Measurements from ENCODE around the gene PLTP.
A peak's percentile ranks its signal among the peaks of the same experiment; 100 is the strongest.
"Not testable (repeated sequence)": the region's sequence is repeated elsewhere in the genome, so short reads cannot be mapped to it uniquely, and the experiment has no call there.

PLTP gene

GRCh38 chr20:45934046-45934585, 22.2 kb upstream of the PLTP start:
- Histone ChIP-seq H3K4me1 (ENCODE audit: insufficient read depth, poor library complexity, severe bottlenecking) (peaks cover 8% of the 10 kb centered on the region), H3K9me3 (ENCODE audit: severe bottlenecking) (no peaks in the 10 kb centered on the region), H3K36me3 (ENCODE audit: low read depth) (peaks cover 23% of the 10 kb centered on the region), H3K4me3 (ENCODE audit: severe bottlenecking) (peak overlapping the region; percentile 85), H3K27me3 (ENCODE audit: insufficient read depth, poor library complexity, severe bottlenecking) (no peaks in the 10 kb centered on the region), H3K27ac (ENCODE audit: poor library complexity, severe bottlenecking) (peak overlapping the region; percentile 83)
- peak; percentile 87 for DNase-seq (ENCODE audit: low spot score)
- TF ChIP-seq CTCF (IDR thresholded peaks at IDR 0.05; ENCODE audit: poor library complexity, severe bottlenecking), result no peak
- peak; percentile 23 for ATAC-seq (ENCODE audit: low read depth)

GRCh38 chr20:45933266-45934045, 21.5 kb upstream of the PLTP start:
- ATAC-seq (ENCODE audit: low read depth) (peak; percentile 69), DNase-seq (ENCODE audit: low spot score) (peak; percentile 97)
- H3K4me3 ChIP-seq (ENCODE audit: severe bottlenecking), result peak overlapping the region; percentile 85
- no peaks in the 10 kb centered on the region for H3K9me3 ChIP-seq (ENCODE audit: severe bottlenecking)
- peaks cover 8% of the 10 kb centered on the region for H3K4me1 ChIP-seq (ENCODE audit: insufficient read depth, poor library complexity, severe bottlenecking)
- peaks cover 16% of the 10 kb centered on the region for H3K36me3 ChIP-seq (ENCODE audit: low read depth)
- peak overlapping the region; percentile 83 for H3K27ac ChIP-seq (ENCODE audit: poor library complexity, severe bottlenecking)
- H3K27me3 ChIP-seq (ENCODE audit: insufficient read depth, poor library complexity, severe bottlenecking), result no peaks in the 10 kb centered on the region
- peak; percentile 85 for TF ChIP-seq CTCF (IDR thresholded peaks at IDR 0.05; ENCODE audit: poor library complexity, severe bottlenecking)

GRCh38 chr20:45931680-45932079, 19.7 kb upstream of the PLTP start:
- H3K4me1 ChIP-seq (ENCODE audit: insufficient read depth, poor library complexity, severe bottlenecking); H3K4me3 ChIP-seq (ENCODE audit: severe bottlenecking); H3K9me3 ChIP-seq (ENCODE audit: severe bottlenecking); H3K27ac ChIP-seq (ENCODE audit: poor library complexity, severe bottlenecking); ATAC-seq (ENCODE audit: low read depth); DNase-seq (ENCODE audit: low spot score); H3K36me3 ChIP-seq (ENCODE audit: low read depth); H3K27me3 ChIP-seq (ENCODE audit: insufficient read depth, poor library complexity, severe bottlenecking): not testable (repeated sequence)

GRCh38 chr20:45927071-45927878, 15.3 kb upstream of the PLTP start:
- Histone ChIP-seq H3K27ac (ENCODE audit: poor library complexity, severe bottlenecking) (no peak overlapping the region), H3K27me3 (ENCODE audit: insufficient read depth, poor library complexity, severe bottlenecking) (no peaks in the 10 kb centered on the region), H3K4me1 (ENCODE audit: insufficient read depth, poor library complexity, severe bottlenecking) (no peaks in the 10 kb centered on the region), H3K9me3 (ENCODE audit: severe bottlenecking) (no peaks in the 10 kb centered on the region), H3K36me3 (ENCODE audit: low read depth) (no peaks in the 10 kb centered on the region), H3K4me3 (ENCODE audit: severe bottlenecking) (no peak overlapping the region)
- no peak for TF ChIP-seq CTCF (IDR thresholded peaks at IDR 0.05; ENCODE audit: poor library complexity, severe bottlenecking)
- peak; percentile 15; the same call in 1 of the 3 replicates for ATAC-seq (ENCODE audit: low read depth)
- DNase-seq (ENCODE audit: low spot score), result no peak

- H3K4me1 ChIP-seq (ENCODE audit: insufficient read depth, poor library complexity, severe bottlenecking), result no peaks in the 10 kb centered on the region
- ATAC-seq (ENCODE audit: low read depth), result peak; percentile 7; the same call in 2 of the 3 replicates
- no peak for TF ChIP-seq CTCF (IDR thresholded peaks at IDR 0.05; ENCODE audit: poor library complexity, severe bottlenecking)
These were observed 14.7 kb upstream of the PLTP start for GRCh38 chr20:45926731-45927070.

More at GRCh38 chr20:45926731-45927070, 14.7 kb upstream of the PLTP start:
- H3K9me3 ChIP-seq (ENCODE audit: severe bottlenecking), result no peaks in the 10 kb centered on the region
- H3K36me3 ChIP-seq (ENCODE audit: low read depth), result no peaks in the 10 kb centered on the region
- no peak overlapping the region for H3K4me3 ChIP-seq (ENCODE audit: severe bottlenecking)
- no peak overlapping the region for H3K27ac ChIP-seq (ENCODE audit: poor library complexity, severe bottlenecking)
- no peaks in the 10 kb centered on the region for H3K27me3 ChIP-seq (ENCODE audit: insufficient read depth, poor library complexity, severe bottlenecking)
- no peak for DNase-seq (ENCODE audit: low spot score)
